Smooth muscle cell (in vitro differentiated cells): ENCODE measurements around the gene MAS1. TPM values are rescaled to one million over a fixed set of nuclear protein-coding genes. Genes with fewer than 3 reads are reported as not detected.

Experiments
- DNase-seq: peaks from one replicate; lab custom pipeline; 2025; ENCODE audit not compliant: unreplicated experiment; lab: John Stamatoyannopoulos, UW
- H2AFZ ChIP-seq: fragments of 200-600 bp; sonication (generic); 2 replicates; pipeline ENCODE4 v1.6.0; 2016; ENCODE audit warnings: antibody characterized with exemption, low read depth, mild to moderate bottlenecking
- H3F3A ChIP-seq: fragments of 200-600 bp; sonication (generic); 2 replicates; pipeline ENCODE4 v1.6.0; 2017; ENCODE audit warnings: antibody characterized with exemption, low read depth
- H3K27ac ChIP-seq: fragments of 200-600 bp; sonication (generic); 2 replicates; pipeline ENCODE4 v1.5.1; 2016; ENCODE audit warnings: low read depth, mild to moderate bottlenecking
- H3K27me3 ChIP-seq: fragments of 200-600 bp; sonication (generic); 2 replicates; pipeline ENCODE4 v1.6.1; 2016; ENCODE audit warnings: low read depth, mild to moderate bottlenecking
- H3K36me3 ChIP-seq: fragments of 200-600 bp; sonication (generic); 2 replicates; pipeline ENCODE4 v1.5.1; 2016; ENCODE audit warnings: low read depth
- H3K4me1 ChIP-seq: fragments of 200-600 bp; sonication (generic); 2 replicates; pipeline ENCODE4 v1.5.1; 2016; ENCODE audit warnings: low read depth
- H3K4me2 ChIP-seq: fragments of 200-600 bp; sonication (generic); 2 replicates; pipeline ENCODE4 v1.6.0; 2016; ENCODE audit warnings: mild to moderate bottlenecking
- H3K4me3 ChIP-seq: fragments of 200-600 bp; sonication (generic); 2 replicates; pipeline ENCODE4 v1.5.1; 2016; ENCODE audit warnings: mild to moderate bottlenecking
- H3K79me2 ChIP-seq: fragments of 200-600 bp; sonication (generic); 2 replicates; pipeline ENCODE4 v1.6.0; 2016; ENCODE audit warnings: low read depth, mild to moderate bottlenecking
- H3K9ac ChIP-seq: fragments of 200-600 bp; sonication (generic); 2 replicates; pipeline ENCODE4 v1.6.0; 2016; ENCODE audit warnings: low read depth
- H3K9me3 ChIP-seq: fragments of 200-600 bp; sonication (generic); replicated peaks from 2 replicates; pipeline ENCODE4 v1.5.1; 2016; ENCODE audit warnings: low read depth
- H4K20me1 ChIP-seq: fragments of 200-600 bp; sonication (generic); 2 replicates; pipeline ENCODE4 v1.6.0; 2016; ENCODE audit warnings: low read depth
- CTCF ChIP-seq: fragments of 200-600 bp; sonication (generic); IDR thresholded peaks from 2 replicates; pipeline ENCODE4 v1.5.1; 2017; ENCODE audit warnings: borderline replicate concordance, mild to moderate bottlenecking, antibody characterized with exemption; ENCODE audit not compliant: insufficient read depth, poor library complexity, severe bottlenecking
- WGBS: methylation state at CpG from one replicate; pipeline ENCODE4 v1.1.7; 2016; ENCODE audit warnings: low lambda C conversion rate; 5-methylcytosine and 5-hydroxymethylcytosine counted together
- polyA plus RNA-seq: library from polyadenylated mRNA; unstranded; fragments of >200 nt; fragmentation: Nextera tagmentation; extraction: Ambion mirVana; gene quantifications from 2 replicates; pipeline ENCODE4 v1.2.1, GENCODE V29; 2016
- total RNA-seq: library from RNA; depleted of rRNA; stranded (reverse); fragments of >200 nt; gene quantifications from 2 replicates; pipeline ENCODE4 v1.2.3, GENCODE V29; 2014

The MAS1 gene
- total and polyA plus RNA-seq, 2 experiments from 2014 or later = not detected

- 97% methylated on average over 5 of the region's 5 CpGs for whole genome bisulfite sequencing
- Histone ChIP-seq H2AFZ (no peak overlapping the region), H3K4me3 (no peak overlapping the region), H3K9ac (no peak overlapping the region), H3K79me2 (no peaks in the 10 kb centered on the region), H4K20me1 (no peaks in the 10 kb centered on the region), H3F3A (no peaks in the 10 kb centered on the region), H3K27me3 (peaks cover 7% of the 10 kb centered on the region), H3K27ac (no peak overlapping the region), H3K4me2 (no peak overlapping the region), H3K4me1 (no peaks in the 10 kb centered on the region), H3K36me3 (no peaks in the 10 kb centered on the region), H3K9me3 (no peaks in the 10 kb centered on the region)
- no peak for DNase-seq
- no peak for TF ChIP-seq CTCF
Measured at GRCh38 chr6:159926542-159927203, 35.9 kb downstream of the MAS1 start.

GRCh38 chr6:159929819-159930218 lies 39.0 kb downstream of the MAS1 start:
- Histone ChIP-seq H4K20me1 (no peaks in the 10 kb centered on the region), H2AFZ (no peak overlapping the region), H3K9me3 (no peaks in the 10 kb centered on the region), H3K79me2 (no peaks in the 10 kb centered on the region), H3K4me3 (no peak overlapping the region), H3K4me1 (no peaks in the 10 kb centered on the region), H3K9ac (no peak overlapping the region), H3K27me3 (peaks cover 10% of the 10 kb centered on the region), H3K27ac (no peak overlapping the region), H3K36me3 (no peaks in the 10 kb centered on the region), H3K4me2 (no peak overlapping the region), H3F3A (no peaks in the 10 kb centered on the region)
- 67% methylated on average over 8 of the region's 8 CpGs for WGBS
- no peak for DNase-seq
- TF ChIP-seq CTCF = no peak

DNA sequence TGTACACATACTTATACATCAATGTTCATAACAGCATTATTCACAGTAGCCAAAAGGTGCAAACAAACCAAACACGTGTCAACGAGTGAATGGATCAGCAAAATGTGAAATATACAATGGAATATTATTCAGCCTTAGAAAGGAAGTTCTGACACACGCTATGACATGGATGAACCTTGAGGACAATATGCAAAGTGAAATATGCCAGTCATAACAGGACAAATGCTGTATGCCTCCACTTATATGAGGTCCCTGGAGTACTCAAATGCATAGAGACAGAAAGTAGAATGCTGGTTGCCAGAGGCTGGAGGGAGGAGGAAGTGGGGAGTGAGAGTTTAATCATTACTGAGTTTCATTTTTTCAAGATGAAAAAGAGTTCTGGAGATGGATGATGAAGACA lies 40.3 kb downstream of the MAS1 start:
- H3K79me2 ChIP-seq = no peaks in the 10 kb centered on the region
- no peak for DNase-seq
- H3K4me3 ChIP-seq = no peak overlapping the region
- 94% methylated on average over 3 of the region's 3 CpGs for WGBS
- no peaks in the 10 kb centered on the region for H3K4me1 ChIP-seq
- TF ChIP-seq CTCF = no peak
- H3K27ac ChIP-seq = no peak overlapping the region
- no peaks in the 10 kb centered on the region for H3K36me3 ChIP-seq
- H4K20me1 ChIP-seq = no peaks in the 10 kb centered on the region
- H3F3A ChIP-seq = no peaks in the 10 kb centered on the region
- H3K9ac ChIP-seq = no peak overlapping the region
- H2AFZ ChIP-seq = no peak overlapping the region
- no peak overlapping the region for H3K4me2 ChIP-seq
- no peaks in the 10 kb centered on the region for H3K9me3 ChIP-seq
- H3K27me3 ChIP-seq = peaks cover 4% of the 10 kb centered on the region

GRCh38 chr6:159931846-159932245 lies 41.1 kb downstream of the MAS1 start:
- Histone ChIP-seq H3K4me1 (no peaks in the 10 kb centered on the region), H3K4me3 (no peak overlapping the region), H2AFZ (no peak overlapping the region), H4K20me1 (no peaks in the 10 kb centered on the region), H3K9ac (no peak overlapping the region), H3K36me3 (no peaks in the 10 kb centered on the region), H3K79me2 (no peaks in the 10 kb centered on the region), H3K27me3 (peaks cover 4% of the 10 kb centered on the region), H3K9me3 (no peaks in the 10 kb centered on the region), H3K27ac (no peak overlapping the region), H3F3A (no peaks in the 10 kb centered on the region), H3K4me2 (no peak overlapping the region)
- no peak for TF ChIP-seq CTCF
- DNase-seq = no peak
- 85% methylated on average over 4 of the region's 4 CpGs for WGBS
